M059J (cell line): ENCODE data around the gene ADAMTS3. TPM values are rescaled to one million over a fixed set of nuclear protein-coding genes. Genes with fewer than 3 reads are reported as not detected.
"Not testable (repeated sequence)": the region's sequence is repeated elsewhere in the genome, so short reads cannot be mapped to it uniquely, and the experiment has no call there.

ENCODE experiments used
- DNase-seq: peaks from one replicate; pipeline ENCODE4 v3.0.0-alpha.2; 2012; ENCODE audit warnings: low read depth
- total RNA-seq: library from RNA; depleted of rRNA; stranded (reverse); fragments of >200 nt; shearing (Covaris generic); gene quantifications from 2 replicates; pipeline ENCODE4 v1.2.3, GENCODE V29; 2014

ADAMTS3 gene
- total RNA-seq, 1 experiment from 2014 or later: 0.44 TPM

DNA sequence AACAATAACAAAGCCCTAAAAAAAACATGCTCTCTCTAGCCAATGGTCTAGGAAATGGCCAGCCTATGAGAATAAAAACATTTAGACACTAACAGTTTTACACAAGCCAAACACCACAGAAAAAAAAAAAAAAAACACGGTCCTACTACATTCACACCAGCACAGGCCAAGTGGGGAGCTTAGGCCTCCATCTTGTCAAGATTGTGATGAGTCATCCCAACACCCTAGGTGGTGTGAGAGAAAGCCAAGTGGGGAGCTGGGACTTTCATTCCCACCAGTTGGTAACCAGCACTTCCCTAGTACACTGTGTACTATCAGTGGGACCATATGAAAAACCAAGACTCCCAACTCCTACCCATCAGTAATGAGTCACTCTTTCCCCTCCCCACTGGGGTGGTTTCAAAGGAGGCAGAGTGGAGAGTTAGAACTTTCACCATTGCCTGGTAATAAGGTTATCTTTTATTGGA, 95.6 kb downstream of the ADAMTS3 start:
- DNase-seq: peak; percentile 1

DNA sequence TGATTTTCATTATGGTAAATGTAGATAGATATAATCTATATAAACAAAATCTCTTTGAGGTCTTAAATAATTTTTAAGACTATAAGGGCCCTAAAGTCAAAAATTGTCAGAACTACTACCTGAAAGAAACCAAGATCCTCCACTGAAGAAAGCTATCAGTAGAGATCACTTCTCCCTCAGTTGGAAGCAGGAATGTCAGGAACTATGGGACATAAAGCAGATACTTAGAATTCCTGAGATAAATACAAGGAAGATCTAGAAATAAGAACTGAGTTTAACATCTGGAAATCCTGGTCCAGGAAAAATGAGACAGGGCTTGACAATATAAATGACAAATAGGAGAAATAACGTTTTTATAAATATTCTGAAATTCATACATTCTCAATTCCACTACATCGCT, 97.2 kb downstream of the ADAMTS3 start:
- DNase-seq: no peak

DNA sequence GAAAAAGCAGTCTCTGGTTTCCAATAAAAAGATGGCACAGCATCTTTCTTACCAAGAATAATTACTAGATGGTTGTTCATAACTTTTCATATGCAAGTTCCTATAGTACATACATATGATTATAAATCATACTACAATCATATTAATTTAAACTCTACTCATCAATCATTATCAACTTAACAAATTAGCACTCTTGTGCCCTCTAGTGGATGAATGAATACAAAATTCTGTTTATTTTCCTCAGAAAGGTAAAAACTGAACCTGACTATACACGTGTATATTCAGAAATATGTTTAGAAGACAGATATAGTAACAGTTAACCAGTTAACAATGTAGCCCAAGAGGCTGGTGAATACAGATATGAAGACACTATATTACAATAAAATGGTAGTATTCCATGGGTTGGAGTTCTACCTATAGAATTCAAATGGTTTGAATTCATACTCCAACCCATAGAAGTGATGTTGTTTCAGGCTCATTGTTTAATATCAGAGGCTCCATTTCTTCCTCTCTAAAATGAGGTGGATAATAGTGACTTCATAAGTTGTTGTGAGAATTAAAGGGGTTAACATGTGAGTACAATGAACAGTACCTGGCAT, 100.0 kb downstream of the ADAMTS3 start:
- peak; percentile 12 for DNase-seq

DNA sequence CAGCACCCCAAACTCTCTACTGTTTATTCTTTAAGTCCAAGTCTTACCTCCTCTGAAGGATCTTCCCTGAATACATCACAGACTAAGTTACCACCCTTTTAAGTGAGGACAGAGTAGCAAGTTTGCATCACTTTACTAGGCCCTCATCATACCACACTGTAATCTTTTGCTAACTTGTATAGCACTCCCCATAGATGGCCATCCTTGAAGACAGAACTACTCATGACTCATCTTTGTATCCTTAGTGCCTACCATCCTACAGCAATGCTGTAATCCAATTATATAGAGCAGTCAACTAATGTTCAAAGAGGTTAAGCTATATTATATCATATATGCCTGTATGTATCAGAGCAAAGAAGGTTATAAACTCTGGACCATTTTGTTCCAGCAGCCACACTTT, 101.4 kb downstream of the ADAMTS3 start:
- no peak for DNase-seq

DNA sequence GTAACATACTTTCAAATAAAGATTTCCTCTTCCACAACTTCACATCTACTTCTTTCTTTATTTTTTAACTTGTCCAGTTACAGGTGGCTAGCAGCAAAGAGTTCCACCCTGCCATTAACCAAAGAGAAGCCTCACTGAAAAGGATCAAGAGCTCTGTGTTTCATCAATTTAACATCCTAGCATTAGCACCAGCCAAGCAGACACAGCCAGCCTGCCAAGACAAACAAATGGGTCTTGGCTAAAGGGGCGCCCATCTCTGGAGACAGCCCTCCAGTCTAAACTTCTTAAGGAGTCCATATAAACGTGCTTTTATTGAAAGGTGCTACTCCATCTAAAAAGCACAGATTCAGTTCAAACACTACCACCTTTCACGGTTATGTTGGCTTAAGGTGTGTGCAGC, 105.3 kb downstream of the ADAMTS3 start:
- no peak for DNase-seq

DNA sequence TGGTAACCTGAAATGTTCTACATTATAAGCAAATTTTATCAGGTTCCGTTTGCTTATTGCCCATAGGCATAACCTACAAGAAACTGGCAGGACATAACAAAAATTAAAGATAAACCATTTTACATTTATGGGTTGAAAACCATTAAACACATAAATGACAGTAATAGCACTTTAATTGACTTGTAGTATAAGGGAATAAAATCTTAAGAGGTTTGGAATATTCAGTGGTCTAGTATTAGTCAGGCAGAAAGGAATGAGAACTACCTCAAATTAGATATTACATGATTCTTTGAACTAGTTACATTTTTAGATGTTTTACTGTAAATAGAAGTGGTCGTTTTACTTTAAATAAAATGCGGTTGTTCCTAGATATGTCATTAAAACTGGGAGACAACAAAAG, 111.9 kb downstream of the ADAMTS3 start:
- DNase-seq: no peak

DNA sequence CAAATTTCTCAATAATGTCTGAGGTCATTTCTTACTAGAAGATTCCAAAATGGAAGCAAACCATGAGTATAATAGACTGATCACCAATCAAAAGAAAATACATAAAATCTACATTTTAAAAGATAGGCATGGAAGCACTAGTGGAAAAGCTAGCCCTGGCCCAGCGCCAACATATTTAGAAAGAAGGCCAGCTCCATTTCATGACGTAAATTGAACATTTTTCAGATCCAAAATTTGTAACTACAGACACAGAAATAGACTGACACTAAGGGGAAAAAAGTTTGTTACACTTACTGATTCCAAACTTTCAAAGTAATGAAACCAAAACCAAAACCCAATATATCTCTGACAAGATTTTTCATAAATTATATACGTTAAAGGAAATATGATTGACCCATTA, 117.7 kb downstream of the ADAMTS3 start:
- no peak for DNase-seq

DNA sequence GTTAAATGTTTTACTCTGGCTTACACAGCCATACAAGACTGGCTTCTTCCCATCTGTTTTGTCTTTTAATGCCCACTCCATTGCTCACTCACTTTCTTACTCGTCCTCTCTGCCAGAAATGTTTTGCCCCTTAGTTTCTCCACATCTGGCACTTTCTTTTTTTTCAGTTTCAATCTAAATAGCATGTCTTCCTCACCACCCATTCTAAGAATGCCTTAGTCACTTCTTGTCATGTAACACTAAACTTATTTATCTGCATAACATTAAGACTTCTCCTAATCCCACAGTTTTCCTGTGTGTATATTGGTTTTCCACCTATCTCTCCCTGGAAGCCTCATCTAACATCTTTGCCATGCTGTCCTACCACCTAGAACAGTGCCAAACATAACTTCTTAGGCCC, 119.3 kb downstream of the ADAMTS3 start:
- no peak for DNase-seq

DNA sequence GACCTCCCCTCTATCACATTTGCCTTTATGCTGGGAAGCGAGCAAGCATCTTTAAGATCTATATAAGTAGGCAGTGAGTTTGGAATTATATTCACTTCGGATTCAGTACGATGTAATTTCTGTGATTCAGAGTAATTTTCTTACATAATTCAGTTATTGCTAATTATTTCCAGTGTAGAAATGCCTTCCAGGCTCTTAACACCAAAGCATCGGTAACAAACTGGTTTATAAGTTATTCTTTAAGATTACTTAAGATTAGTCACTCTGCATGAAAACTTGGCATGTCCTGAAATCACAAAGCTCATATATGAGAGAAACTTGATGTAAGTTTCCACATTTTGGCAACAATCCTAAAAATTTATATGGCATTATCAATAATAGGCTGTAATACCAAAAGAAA, 120.8 kb downstream of the ADAMTS3 start:
- DNase-seq: no peak

DNA sequence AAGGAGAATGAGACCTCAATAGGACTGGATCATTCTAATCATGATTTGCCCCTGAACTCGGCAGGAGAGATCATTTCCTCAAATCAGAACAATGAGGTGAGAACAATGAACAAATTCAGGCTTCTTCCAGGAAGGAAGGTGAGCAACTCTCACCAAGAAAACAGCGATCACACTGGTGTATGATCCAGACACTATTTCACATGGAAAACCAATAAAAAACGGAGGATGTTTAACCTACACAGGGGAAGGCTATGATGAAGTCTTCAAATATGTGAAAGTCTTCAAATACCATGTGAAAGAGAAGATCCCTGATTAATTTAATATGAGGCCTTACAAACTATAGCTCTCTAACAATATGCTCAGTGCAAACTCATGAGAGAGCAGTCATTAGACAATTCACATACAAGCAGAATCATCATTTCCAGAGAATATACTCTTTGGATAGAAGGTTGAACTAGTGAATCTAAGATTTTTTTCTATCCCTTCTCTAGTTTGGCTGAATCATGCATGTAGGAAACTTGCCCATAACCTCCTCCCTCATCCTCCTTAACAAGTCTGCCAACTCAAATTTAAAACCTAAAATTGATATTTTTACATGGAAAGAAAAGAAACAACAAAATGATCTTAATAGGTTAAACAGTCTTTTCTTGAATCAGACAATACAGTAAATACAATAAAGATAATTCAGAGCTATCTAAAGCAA, 122.5 kb downstream of the ADAMTS3 start:
- no peak for DNase-seq

DNA sequence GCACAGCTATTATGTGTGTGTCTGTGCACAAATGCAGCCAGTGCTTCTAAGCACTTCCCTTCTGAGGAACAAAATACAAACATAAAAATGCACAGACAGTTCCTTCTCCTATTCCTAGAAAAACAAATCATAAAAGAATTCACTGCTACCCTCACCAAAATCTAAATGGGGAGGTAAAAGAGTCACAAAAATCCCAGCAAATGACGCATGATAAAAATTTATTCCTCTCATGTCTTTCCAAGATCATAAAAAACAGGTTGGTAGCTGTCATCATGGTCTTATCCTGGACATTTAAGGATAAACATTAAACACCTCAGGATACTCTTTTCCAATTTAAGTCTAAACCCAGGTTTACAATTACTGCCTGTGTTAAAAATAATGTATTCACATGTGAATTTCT, 124.9 kb downstream of the ADAMTS3 start:
- DNase-seq: no peak

DNA sequence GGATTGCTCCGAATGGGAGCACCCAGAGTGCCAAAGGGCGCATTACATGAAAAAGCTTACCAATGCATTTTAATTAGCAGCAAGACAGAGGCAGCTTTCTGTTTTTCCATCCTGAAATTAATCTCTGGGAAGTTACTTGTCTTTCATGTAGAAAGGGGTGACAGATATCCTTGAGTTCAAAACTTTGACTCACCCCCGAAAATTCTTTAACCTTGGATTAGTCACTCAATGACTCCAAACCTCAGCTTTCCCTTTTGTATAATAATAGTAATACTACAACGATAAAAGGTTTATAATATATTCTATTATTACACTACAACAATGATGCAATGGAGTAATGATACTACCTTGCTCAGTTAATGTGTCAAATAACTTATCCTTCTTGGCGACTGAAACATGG, 126.3 kb downstream of the ADAMTS3 start:
- DNase-seq: peak; percentile 3

DNA sequence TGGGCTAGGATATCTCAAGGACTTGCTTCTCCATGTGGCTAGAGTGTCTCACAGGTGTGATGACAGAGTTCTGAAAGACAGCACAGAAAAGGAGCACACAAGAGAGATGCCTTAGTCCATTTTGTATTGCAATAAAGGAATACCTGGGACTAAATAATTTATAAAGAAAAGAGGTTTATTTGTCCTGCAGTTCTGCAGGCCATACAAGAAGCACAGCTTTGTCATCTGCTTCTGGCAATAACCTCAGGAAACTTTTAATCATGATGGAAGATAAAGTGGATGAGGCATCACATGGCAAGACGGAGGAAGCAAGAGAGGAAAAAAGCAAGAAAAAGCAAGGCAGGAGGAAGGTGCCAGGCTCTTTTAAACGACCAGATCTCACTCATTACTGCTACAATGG, 126.9 kb downstream of the ADAMTS3 start:
- DNase-seq: no peak

DNA sequence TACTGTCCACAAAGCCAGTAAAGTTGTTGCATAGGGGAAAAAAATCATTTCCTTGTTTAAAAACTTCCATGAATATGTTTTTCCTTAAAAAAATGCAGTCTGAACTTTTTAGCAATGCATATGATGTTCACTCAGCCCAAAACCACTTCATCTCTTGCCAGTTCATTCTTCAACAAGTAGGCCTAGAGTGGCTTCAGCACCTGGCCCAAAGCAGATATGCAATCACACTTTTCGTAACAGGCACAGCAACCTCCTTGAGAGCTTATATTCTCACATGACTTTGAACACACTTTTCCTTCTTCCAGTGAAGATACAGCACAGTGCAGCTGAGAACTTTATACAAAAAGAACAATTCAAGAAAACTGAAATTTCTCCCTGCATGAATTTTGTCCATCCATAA, 128.6 kb downstream of the ADAMTS3 start:
- no peak for DNase-seq

DNA sequence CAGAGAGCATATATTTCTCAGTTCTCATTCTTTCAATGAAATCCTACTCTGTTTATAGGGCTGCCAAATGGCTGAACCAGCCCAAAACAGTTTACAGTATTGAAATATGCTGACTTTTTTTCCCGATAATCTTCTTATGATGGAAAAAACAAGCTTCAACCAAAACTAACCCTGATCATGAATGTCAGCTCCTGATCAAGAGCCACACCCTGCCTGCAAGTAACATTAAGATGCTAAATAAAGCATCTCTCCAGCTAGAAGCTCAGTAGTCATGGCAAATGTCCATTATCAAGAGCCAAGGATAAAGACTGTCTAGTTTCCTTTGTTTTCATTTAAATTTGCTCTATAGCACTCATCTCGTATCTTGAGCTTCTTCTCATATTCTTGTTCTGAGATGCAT, 136.0 kb downstream of the ADAMTS3 start:
- no peak for DNase-seq

DNA sequence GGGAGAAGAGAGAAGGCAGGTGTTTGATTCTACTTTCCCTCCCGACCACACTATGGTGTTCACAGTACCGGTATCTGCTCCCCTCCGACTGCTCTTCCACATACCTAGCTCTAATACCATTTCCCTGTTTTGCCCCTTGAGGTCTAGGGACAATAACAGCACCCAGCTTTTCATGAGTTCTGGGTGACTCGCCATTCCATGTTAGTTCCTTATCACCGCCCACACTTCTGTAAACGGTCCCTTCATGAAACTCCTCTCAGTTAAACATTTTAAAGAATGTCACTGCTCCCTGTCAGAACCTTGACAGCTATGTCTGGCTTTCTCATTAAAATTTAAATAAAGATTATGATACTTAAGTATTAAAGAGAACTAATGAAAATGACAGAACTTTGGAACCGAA, 136.7 kb downstream of the ADAMTS3 start:
- no peak for DNase-seq

DNA sequence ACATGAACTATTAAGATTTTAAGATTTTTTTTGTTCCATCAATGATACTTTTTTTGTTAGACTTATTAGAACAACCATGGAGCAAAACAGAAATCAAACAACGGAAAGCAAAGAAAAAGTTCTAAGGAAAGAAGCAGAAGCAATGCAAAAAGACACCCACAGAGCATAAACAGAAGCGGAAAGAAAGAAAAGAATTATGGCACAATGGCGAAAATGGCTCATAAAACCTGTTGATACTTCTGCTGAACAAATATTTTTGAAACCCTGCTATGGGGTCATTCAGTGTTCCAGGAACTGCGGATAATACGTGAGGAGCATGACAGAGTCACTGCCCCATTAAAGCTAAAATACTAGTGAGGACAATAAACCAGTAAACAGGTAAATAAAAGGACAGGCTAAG, 138.0 kb downstream of the ADAMTS3 start:
- no peak for DNase-seq

DNA sequence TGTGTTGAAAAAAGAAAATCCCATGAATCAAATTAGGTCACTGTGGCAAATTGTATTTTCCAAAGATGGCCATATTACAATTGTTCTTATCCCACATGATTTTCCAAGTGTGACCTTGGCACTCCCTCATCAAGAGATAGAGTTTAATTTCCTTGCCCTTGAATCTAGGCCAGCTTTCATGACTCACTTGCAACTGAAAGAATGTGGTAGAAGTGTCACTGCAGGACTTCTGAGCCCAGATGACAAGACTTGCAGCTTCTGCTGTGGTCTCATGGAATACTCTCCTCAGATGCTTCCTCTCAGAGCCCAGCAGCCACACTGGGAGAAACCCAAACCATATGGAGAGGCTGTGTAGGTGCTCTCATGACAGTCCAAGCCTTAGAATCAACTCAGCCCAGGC, 139.0 kb downstream of the ADAMTS3 start:
- DNase-seq: peak; percentile 30

DNA sequence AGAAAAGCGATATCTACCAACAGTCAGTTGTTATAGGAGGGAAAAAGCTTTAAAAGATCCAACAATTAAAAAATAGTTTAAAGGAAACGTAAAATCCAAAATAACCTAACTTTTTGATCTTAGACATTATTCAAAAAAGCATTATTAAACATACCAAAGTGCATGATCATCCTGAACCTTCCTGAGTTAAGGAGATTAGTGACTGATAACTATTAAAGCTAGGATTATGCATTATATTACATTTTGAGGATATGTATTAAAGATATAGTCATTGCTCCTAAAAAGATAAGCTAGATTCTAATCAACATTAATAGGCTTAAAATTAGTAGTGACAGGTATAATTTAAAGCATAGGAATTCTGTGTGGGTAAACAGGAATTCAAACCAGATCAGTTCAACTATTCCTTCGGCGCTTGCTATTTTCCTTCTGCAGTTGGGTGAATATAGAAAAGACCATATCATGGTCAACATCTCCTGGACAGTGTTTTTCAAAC, 139.6 kb downstream of the ADAMTS3 start:
- no peak for DNase-seq

DNA sequence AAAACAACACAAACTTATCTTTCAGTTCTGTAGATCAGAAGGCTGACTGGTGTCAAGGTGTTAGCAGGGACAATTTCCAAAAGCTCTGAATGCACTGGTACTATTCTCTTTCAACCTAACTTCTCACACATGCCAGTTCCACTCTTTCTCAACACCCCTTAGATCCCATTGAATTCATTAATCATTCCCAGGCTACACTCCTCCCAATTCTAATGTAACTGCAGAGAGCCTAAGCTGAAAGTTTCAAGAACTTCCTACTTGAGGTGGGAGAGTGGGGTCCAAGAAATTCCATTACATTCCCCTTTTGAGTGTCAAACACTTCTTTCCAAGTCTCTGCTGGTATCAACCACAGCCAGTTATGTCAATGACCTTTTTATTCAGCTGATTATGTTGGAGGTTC, 142.0 kb downstream of the ADAMTS3 start:
- no peak for DNase-seq

DNA sequence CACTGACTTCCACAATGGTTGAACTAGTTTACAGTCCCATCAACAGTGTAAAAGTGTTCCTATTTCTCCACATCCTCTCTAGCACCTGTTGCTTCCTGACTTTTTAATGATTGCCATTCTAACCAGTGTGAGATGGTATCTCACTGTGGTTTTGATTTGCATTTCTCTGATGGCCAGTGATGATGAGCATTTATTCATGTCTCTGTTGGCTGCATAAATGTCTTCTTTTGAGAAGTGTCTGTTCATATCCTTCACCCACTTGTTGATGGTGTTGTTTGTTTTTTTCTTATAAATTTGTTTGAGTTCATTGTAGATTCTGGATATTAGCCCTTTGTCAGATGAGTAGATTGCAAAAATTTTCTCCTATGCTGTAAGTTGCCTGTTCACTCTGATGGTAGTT, 143.1 kb downstream of the ADAMTS3 start:
- not testable (repeated sequence) for DNase-seq

DNA sequence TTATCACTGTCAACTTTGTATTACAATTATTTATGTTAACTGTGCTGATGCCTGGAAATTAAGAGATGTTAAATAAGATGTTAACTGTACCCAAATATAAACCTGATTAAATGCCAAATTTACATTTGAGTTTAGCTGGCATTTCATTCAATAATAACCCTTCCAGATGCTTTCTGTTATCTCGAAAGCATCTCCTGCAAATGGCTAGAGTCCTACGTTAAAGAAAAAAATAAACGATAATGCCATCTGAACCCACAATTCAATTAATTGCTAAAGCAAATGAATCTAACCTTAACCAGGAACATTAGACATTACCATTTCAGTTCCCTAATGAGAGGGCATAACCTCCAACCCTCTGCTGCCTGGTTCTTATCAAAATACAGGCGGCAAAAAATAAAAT, 145.0 kb downstream of the ADAMTS3 start:
- DNase-seq: no peak

DNA sequence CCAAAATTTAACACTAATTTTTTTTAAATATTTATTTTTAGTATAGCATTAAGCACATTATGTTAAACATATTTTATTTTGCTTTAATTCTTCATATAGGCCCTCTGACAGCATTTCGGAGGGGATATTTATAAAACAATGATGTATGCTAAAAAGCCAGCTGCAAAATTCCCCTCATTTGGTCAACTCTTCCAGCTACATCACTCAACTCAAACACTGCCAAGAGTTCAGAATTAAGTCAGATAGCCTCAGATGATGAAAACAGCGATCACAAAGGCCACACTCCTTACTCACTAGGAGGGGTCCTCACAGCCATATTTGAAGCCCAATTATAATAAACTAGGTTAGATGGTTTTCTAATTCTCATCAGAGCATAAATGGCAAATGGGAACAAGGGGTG, 146.6 kb downstream of the ADAMTS3 start:
- no peak for DNase-seq

DNA sequence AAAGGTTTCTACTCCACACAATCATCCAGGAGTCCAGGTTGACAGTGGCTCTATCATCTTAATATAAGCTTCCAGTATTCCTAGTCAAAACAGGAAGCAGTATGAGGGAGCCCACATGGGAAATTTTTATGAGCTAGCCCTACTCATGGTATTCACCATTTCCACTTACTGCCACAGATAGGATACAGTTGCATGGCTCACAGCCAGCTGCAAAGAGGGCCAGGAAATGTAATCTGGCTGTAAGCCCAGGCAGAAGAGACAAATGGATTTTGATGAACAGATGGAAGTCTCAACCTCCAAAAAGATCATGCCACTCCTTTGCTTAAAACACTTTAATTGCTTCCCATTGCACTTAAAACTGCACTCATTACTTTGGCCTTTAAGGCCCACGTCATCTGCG, 150.6 kb downstream of the ADAMTS3 start:
- DNase-seq: peak; percentile 49
